Activated naive CD4-positive, alpha-beta T cell treated with anti-CD3 and anti-CD28 coated beads, Interleukin-2, amount 50 U/mL, for 72 hours (primary cell): ENCODE results near the gene GLUL. TPM values are rescaled to one million over a fixed set of nuclear protein-coding genes. Genes with fewer than 3 reads are reported as not detected.

Source experiments
- ATAC-seq, 2 donors: fragments of 150-1000 bp; cut with Tn5 transposase; 2 replicates each; pipeline ENCODE4 v1.10.0; 2021; ENCODE audit warnings: mild to moderate bottlenecking in 2 of 2, moderate library complexity in 2 of 2
- DNase-seq, 2 donors: peaks; one replicate each; pipeline ENCODE4 v3.0.0; 2021 to 2022; ENCODE audit warnings: low spot score in 2 of 2
- H3K27ac Mint-ChIP-seq, 2 donors: one replicate each; pipeline ENCODE4 v1.8.0; 2022; ENCODE audit warnings: mild to moderate bottlenecking in 2 of 2, mixed read lengths in 2 of 2
- H3K36me3 Mint-ChIP-seq, 2 donors: one replicate each; pipeline ENCODE4 v1.8.0; 2022; ENCODE audit warnings: mixed read lengths in 2 of 2
- H3K9me3 Mint-ChIP-seq, 2 donors: one replicate each; pipeline ENCODE4 v1.8.0; 2022; ENCODE audit warnings: mixed read lengths in 2 of 2
- total RNA-seq, 2 donors: library from RNA; stranded (reverse); gene quantifications; one replicate each; pipeline ENCODE4 v1.2.3, GENCODE V29; 2022

The GLUL gene
- total RNA-seq: 100 to 1,000 TPM; 106 to 201 TPM

DNA sequence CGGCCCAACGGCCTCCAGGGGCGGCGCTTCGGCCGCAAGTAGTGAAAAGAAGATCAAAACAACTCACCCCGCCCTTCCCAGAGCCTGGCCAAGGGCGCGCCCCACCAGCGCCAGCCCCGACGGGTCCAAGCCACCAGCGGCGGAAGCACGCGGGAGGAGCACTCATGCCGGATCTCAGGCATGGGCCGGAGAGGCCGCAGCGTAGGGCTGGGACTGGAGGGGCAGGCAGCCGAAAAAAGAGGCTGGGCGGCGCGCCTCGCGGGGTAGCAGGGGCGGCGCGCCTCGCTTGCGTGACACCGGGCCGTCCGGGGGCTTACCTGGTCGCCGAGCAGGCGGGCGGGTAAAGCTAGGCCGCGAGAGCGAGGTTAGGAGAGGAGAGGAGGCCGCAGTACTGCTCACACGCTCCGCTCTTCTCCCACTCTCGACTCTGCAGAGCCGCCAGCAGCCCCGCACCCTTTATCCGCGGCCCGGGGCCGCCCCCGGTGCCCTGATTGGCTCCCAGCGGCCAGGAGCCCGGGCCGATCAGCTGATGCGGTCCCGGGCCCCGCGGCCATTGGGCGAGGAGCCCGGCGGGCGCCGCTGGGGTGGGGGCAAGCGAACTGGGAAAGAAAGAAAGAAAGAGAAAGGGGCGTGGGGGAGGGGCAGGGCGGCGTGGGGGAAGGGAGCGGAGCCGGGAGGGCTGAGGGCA is at the start of gene GLUL:
TSS of gene GLUL (minus strand) at position 429 of the 688 bp plus-strand sequence. CDS start 3,053 bp downstream, outside the sequence.
- Mint-ChIP-seq H3K36me3 (peaks cover 38 to 47% of the 10 kb centered on the region in 2 donors), H3K27ac (peak within 1 kb of the TSS; percentile 88 to 97), H3K9me3 (no peaks in the 10 kb centered on the region)
- peak; percentile 88 to 90 for ATAC-seq
- peak; percentile 82 to 87 for DNase-seq

DNA sequence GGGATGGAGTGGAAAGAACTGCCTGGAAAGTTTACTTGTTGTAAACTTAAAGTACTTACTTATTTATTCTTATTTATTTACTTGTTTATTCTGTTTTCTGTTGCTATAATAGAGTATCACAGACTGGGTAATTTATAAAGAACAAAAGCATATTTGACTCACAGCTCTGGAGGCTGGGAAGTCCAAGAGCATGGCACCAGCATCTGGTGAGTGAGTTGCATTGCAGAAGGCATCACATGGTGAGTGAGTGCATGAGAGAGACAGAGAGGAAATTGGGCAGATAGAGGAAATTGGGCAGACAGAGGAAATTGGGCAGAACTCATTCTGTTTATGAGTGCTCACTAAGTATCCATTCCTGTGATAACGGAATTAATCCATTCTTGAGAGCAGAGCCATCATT is 46.7 kb upstream of the GLUL start:
- Mint-ChIP-seq H3K27ac (no peak overlapping the region), H3K36me3 (no peaks in the 10 kb centered on the region), H3K9me3 (no peaks in the 10 kb centered on the region)
- no peak for ATAC-seq
- DNase-seq: no peak

- no peaks in the 10 kb centered on the region for H3K36me3 Mint-ChIP-seq
- no peaks in the 10 kb centered on the region for H3K9me3 Mint-ChIP-seq
- no peak for ATAC-seq
- no peak overlapping the region for H3K27ac Mint-ChIP-seq
- no peak for DNase-seq
Observed at GRCh38 chr1:182433580-182433979, 42.0 kb upstream of the GLUL start.

GRCh38 chr1:182431278-182431677 is 39.7 kb upstream of the GLUL start:
- no peak overlapping the region for H3K27ac Mint-ChIP-seq
- DNase-seq (no peak), ATAC-seq (no peak)
- H3K36me3 Mint-ChIP-seq: no peaks in the 10 kb centered on the region
- no peaks in the 10 kb centered on the region for H3K9me3 Mint-ChIP-seq

DNA sequence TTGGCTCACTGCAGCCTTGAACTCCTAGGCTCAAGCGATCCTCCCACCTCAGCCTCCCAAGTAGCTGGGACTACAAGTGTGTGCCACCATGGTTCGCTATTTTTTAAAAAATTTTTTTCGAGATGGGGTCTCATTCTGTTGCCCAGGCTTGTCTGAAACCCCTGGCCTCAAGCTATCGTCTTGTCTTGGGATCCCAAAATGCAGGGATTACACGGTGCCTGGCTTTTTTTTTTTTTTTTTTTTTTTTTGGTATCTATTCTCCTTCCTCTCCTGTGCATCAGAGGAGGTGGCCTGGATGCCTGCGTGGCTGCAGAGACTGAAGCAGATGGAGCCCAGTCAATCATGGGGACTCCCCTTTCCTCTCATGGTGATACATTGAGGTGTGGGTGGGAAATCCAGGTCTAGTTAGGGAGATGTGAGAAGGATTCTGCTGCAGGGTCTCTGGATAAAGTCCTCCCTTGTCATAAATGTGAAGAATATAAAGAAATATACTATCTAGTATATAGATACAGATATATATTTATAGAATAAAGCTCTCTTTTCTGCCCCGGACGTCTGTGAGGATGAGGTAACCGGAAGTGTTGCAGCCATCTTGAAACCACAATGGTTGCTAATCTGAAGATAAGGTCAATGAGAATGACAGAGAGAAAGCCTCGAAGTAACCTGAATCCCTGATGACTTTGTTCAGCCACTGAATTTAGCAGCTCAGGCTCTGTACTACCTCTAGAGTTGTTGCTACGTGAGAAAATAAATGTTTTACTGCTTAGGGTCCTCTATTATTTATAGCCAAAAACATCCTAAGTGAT is 38.9 kb upstream of the GLUL start:
- Mint-ChIP-seq H3K36me3 (no peaks in the 10 kb centered on the region), H3K27ac (no peak overlapping the region), H3K9me3 (no peaks in the 10 kb centered on the region)
- DNase-seq: peak in 1 of 2 donors; percentile 22
- peak; percentile 78 to 92 for ATAC-seq

GRCh38 chr1:182428043-182428442 is 36.5 kb upstream of the GLUL start:
- Mint-ChIP-seq H3K27ac (no peak overlapping the region), H3K9me3 (no peaks in the 10 kb centered on the region), H3K36me3 (no peaks in the 10 kb centered on the region)
- no peak for DNase-seq
- peak in 1 of 2 donors; percentile 57 for ATAC-seq

DNA sequence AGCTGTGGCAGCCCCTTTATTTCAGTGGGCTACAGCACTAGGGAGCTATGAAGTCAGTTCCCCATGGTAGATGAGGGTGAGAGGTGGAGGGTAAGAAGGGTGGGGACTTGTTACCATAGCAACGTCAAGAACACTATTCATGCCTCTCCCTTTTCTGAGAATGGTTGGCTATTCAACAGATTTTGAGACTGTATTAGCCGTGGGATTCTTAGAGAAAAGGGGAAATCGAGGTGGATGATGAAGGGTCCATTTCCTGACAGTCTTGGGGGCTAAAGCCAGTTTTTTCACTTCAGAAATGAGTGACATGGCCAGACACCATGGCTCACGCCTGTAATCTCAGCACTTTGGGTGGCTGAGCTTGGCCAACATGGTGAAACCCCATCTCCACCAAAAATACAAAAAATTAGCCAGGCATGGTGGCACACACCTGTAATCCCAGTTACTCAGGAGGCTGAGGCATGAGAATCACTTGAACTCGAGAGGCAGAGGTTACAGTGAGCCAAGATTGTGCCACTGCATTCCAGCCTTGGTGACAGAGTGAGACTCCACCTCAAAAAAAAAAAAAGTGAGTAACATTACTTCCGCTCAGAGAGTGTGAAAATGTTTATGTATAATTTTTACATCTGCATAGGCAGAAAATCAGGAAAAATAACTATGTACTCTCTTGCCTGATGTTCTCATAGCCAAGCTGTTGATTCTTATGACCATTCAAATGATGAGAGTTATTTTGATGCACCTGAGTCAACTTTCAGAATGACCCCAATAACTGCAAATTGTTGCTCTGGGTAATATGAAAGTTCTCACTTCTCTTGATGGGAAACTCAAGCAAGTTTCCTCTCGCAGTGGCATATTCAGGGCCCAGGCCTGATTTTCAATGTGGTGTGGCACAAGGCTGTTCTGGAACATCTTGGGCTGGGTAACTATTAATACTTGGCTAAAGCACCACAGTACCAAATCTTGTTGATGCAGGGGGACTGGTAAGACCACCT is 35.1 kb upstream of the GLUL start:
- peak in 1 of 2 donors; percentile 39 for ATAC-seq
- Mint-ChIP-seq H3K36me3 (no peaks in the 10 kb centered on the region), H3K9me3 (no peaks in the 10 kb centered on the region), H3K27ac (no peak overlapping the region)
- DNase-seq: no peak

GRCh38 chr1:182415789-182416188 is 24.2 kb upstream of the GLUL start:
- DNase-seq: no peak
- ATAC-seq: peak; percentile 69 to 73
- no peak overlapping the region for H3K27ac Mint-ChIP-seq
- H3K9me3 Mint-ChIP-seq: no peaks in the 10 kb centered on the region
- no peaks in the 10 kb centered on the region for H3K36me3 Mint-ChIP-seq

DNA sequence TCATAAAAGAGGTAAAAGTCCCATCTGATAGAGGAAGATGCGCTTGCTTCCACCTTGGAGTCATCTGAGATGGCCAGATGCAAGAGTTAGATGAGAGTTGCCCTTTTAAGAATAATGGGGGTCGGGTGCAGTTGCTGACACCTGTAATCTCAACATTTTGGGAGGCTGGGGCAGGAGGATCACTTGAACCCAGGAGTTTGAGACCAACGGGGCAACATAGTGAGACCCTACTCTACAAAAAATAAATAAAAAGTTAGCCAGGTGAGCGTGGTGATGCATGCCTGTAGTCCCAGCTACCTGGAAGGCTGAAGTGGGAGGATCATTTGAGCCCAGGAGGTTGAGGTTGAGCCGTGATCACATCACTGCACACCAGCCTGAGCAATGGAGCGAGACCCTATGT is 22.4 kb upstream of the GLUL start:
- DNase-seq (no peak), ATAC-seq (no peak)
- H3K36me3 Mint-ChIP-seq: no peaks in the 10 kb centered on the region
- no peak overlapping the region for H3K27ac Mint-ChIP-seq
- no peaks in the 10 kb centered on the region for H3K9me3 Mint-ChIP-seq

- no peak overlapping the region for H3K27ac Mint-ChIP-seq
Observed at GRCh38 chr1:182413486-182413885, 21.9 kb upstream of the GLUL start.

DNA sequence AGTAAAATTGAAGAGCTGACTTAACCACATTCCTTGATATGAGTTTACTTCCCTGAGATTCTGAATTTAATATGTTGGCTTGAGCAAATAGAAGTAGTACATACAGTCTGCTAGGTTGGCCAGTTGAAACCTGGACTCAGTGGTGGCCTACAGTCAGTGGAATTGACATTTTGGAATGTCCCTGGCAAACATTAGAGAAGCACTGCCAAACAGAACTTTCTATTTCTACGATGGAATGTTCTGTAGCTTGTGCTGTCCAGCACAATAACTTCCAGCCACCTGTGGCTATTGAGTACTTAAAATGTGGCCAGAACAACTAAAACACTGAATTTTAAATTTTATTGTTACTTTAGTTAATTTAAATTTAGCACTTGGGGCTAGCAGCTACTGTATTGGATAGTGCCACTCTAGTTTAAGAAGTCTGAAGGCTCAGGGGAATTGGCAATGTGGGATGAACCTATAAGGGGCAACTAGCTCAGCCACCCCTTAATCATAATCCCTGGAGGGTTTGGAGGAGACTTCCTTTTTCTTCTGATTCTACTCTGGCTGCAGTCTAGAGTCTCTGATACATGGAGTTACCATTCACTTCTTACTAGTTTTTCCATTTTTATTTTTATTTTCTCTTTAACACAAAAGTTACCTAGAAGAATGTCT is 19.2 kb upstream of the GLUL start:
- no peaks in the 10 kb centered on the region for H3K36me3 Mint-ChIP-seq
- DNase-seq: no peak
- H3K27ac Mint-ChIP-seq: no peak overlapping the region
- H3K9me3 Mint-ChIP-seq: no peaks in the 10 kb centered on the region
- ATAC-seq: no peak

More at GRCh38 chr1:182413486-182413885, 21.9 kb upstream of the GLUL start:
- DNase-seq (no peak), ATAC-seq (no peak)
- Mint-ChIP-seq H3K9me3 (no peaks in the 10 kb centered on the region), H3K36me3 (no peaks in the 10 kb centered on the region)

GRCh38 chr1:182410138-182410537 is 18.5 kb upstream of the GLUL start:
- no peak overlapping the region for H3K27ac Mint-ChIP-seq
- no peaks in the 10 kb centered on the region for H3K36me3 Mint-ChIP-seq
- ATAC-seq: no peak
- H3K9me3 Mint-ChIP-seq: peaks cover 0 to 5% of the 10 kb centered on the region in 2 donors
- no peak for DNase-seq

DNA sequence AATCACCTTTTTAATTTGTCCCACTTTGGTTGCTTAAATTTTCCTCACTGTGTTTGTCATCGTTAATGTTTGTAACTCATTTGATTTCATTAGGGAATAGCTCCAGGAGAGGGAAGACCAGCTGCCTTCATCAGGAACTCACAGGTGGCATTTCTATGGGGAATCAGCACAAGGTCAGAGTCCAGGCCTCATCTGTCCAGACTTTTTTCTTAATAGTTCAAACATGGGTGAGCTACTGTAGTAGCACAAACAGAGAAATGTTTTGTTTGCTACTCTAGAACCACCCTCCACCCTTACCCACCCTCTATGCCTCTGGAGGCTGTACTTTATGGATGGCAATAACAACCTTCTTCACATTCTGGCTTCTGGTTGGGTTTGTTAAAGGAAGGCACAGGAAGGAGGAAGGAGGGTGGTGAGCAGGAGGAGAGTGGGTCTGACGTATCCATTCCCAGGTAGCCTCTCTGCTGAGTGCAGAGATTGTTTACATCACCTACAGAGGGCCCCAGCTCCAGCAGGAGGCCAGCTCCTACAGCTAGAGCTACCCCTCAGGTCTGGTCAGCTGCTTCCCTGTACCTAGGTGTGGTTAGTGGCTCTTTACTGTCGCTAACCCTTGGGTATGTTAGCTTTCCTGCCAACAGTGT is 17.0 kb upstream of the GLUL start:
- ATAC-seq: no peak
- DNase-seq: no peak
- Mint-ChIP-seq H3K9me3 (peaks cover 0 to 5% of the 10 kb centered on the region in 2 donors), H3K36me3 (no peaks in the 10 kb centered on the region), H3K27ac (no peak overlapping the region)

GRCh38 chr1:182407724-182408123 is 16.1 kb upstream of the GLUL start:
- DNase-seq: no peak
- ATAC-seq: no peak
- Mint-ChIP-seq H3K9me3 (peaks cover 0 to 5% of the 10 kb centered on the region in 2 donors), H3K27ac (no peak overlapping the region), H3K36me3 (no peaks in the 10 kb centered on the region)

DNA sequence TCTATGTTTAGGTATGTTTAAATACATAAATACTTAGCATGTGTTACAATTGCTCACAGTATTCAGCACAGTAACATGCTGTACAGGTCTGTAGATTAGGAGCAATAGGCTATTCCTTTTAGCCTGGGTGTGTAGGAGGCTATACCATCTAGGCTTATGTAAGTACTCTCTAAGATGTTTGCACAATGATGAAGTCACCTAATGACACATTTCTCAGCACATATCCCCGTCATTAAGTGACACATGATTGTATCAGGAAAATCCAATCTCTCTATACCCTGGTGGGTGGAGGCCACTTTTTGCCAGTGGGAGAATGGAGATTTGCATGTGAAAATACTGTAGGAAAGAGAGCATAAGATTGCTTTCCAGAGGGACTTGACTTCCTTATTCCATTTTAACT is 14.4 kb upstream of the GLUL start:
- H3K36me3 Mint-ChIP-seq: no peaks in the 10 kb centered on the region
- ATAC-seq (no peak), DNase-seq (no peak)

GRCh38 chr1:182405578-182405977 is 14.0 kb upstream of the GLUL start:
- H3K9me3 Mint-ChIP-seq: peaks cover 0 to 5% of the 10 kb centered on the region in 2 donors
- DNase-seq: no peak
- no peaks in the 10 kb centered on the region for H3K36me3 Mint-ChIP-seq
- ATAC-seq: no peak
- H3K27ac Mint-ChIP-seq: no peak overlapping the region

More for the DNA sequence above, 14.4 kb upstream of the GLUL start:
- H3K9me3 Mint-ChIP-seq: peaks cover 0 to 5% of the 10 kb centered on the region in 2 donors
- H3K27ac Mint-ChIP-seq: no peak overlapping the region
